Ishikawa (cell line): Measurements from ENCODE around the gene RPS6KA1.

Experiments
- CEBPB ChIP-seq: IDR thresholded peaks from 2 replicates; pipeline ENCODE4 v1.6.1; 2012
- CREB1 ChIP-seq: IDR thresholded peaks from 2 replicates; pipeline ENCODE4 v1.6.1; 2012; ENCODE audit warnings: low read depth
- EGR1 ChIP-seq: IDR thresholded peaks from 2 replicates; pipeline ENCODE4 v1.6.1; 2012
- EP300 ChIP-seq: IDR thresholded peaks from 2 replicates; pipeline ENCODE4 v1.6.1; 2012; ENCODE audit warnings: borderline replicate concordance
- FOXM1 ChIP-seq: IDR thresholded peaks from 2 replicates; pipeline ENCODE4 v1.6.1; 2012; ENCODE audit warnings: low read depth, borderline replicate concordance
- NFIC ChIP-seq: IDR thresholded peaks from 2 replicates; pipeline ENCODE4 v1.6.1; 2012
- RAD21 ChIP-seq: IDR thresholded peaks from 2 replicates; pipeline ENCODE4 v1.6.1; 2012; ENCODE audit warnings: low read depth
- TAF1 ChIP-seq: IDR thresholded peaks from 2 replicates; pipeline ENCODE4 v1.6.1; 2012; ENCODE audit warnings: low read depth, mild to moderate bottlenecking
- TCF12 ChIP-seq: IDR thresholded peaks from 2 replicates; pipeline ENCODE4 v1.6.1; 2012; ENCODE audit warnings: low read depth
- TEAD4 ChIP-seq: IDR thresholded peaks from 2 replicates; pipeline ENCODE4 v1.6.1; 2012
- YY1 ChIP-seq: IDR thresholded peaks from 2 replicates; pipeline ENCODE4 v1.6.1; 2012; ENCODE audit warnings: low read depth
- ZBTB7A ChIP-seq: IDR thresholded peaks from 2 replicates; pipeline ENCODE4 v1.6.1; 2012; ENCODE audit warnings: low read depth
- TF ChIP-seq, protein P1 (sequence below): IDR thresholded peaks from 2 replicates; pipeline ENCODE4 v1.6.1; 2012
- TF ChIP-seq, protein P2 (sequence below): IDR thresholded peaks from 2 replicates; pipeline ENCODE4 v1.6.1; 2012
- TF ChIP-seq, protein P3 (sequence below): IDR thresholded peaks from 2 replicates; pipeline ENCODE4 v1.6.1; 2012; ENCODE audit warnings: low read depth, mild to moderate bottlenecking

The RPS6KA1 gene

DNA sequence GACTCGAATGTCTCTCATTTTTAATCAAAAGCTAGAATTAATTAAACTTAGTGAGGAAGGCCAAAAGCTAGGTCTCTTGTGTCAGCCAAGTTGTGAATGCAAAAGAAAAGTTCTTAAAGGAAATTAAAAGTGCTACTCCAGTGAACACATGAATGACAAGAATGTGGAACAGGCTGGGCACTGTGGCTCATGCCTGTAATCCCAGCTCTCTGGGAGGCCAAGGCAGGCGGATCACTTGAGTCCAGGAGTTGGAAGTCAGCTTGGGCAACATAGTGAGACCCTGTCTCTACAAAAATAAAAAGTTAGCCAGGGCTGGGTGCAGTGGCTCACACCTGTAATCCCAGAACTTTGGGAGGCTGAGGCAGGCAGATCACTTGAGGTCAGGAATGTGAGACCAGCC, 18.9 kb upstream of the RPS6KA1 start:
- TF ChIP-seq NFIC (peak; percentile 45; the same call in 1 of the 2 replicates), TEAD4 (peak; percentile 98), CEBPB (0 out of 2 replicates have a peak, but pooled peaks have one; percentile 11), TCF12 (peak; percentile 47; the same call in 1 of the 2 replicates)

DNA sequence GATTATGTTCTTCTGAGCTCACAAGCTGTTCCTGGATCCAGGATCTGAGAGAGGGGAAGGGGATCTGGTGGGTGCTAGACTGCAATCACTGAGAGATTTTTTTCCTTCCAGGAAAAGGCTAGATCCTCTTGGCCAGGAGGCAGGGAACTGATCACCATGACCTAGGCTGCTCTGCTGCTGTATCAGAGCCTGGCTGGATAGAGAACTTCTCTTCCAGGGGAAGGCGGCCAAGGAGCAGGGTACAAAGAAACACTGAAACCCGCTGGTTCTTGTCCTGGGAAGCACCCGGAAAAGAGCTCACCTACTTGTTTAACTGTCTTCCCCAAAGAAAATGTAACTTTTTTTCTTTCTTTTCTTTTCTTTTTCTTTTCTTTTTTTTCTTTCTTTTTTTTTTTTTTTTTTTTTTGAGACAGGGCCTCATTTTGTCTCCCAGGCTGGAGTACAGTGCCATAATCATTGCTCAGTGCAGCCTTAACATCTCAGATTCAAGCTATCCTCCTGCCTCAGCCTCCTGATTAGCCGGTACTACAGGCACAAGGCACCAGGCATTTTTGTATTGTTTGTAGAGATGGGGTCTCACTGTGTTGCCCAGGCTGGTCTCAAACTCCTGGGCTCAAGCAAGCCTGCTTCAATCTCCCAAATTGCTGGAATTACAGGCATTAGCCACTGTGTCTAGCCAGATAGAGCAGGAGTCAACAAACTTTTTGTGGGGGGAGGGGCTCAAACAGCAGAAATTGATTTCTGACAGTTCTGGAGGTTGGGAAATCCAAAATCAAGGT, 12.4 kb upstream of the RPS6KA1 start:
- TF ChIP-seq, protein P1, sequence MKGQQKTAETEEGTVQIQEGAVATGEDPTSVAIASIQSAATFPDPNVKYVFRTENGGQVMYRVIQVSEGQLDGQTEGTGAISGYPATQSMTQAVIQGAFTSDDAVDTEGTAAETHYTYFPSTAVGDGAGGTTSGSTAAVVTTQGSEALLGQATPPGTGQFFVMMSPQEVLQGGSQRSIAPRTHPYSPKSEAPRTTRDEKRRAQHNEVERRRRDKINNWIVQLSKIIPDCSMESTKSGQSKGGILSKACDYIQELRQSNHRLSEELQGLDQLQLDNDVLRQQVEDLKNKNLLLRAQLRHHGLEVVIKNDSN, result no peak
- TF ChIP-seq, protein P2, sequence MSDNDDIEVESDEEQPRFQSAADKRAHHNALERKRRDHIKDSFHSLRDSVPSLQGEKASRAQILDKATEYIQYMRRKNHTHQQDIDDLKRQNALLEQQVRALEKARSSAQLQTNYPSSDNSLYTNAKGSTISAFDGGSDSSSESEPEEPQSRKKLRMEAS, result no peak
- TF ChIP-seq EP300 (no peak), CREB1 (no peak), EGR1 (no peak), TCF12 (no peak), TAF1 (no peak), FOXM1 (no peak), YY1 (no peak), ZBTB7A (no peak), NFIC (no peak), CEBPB (no peak)
- TF ChIP-seq, protein P3, sequence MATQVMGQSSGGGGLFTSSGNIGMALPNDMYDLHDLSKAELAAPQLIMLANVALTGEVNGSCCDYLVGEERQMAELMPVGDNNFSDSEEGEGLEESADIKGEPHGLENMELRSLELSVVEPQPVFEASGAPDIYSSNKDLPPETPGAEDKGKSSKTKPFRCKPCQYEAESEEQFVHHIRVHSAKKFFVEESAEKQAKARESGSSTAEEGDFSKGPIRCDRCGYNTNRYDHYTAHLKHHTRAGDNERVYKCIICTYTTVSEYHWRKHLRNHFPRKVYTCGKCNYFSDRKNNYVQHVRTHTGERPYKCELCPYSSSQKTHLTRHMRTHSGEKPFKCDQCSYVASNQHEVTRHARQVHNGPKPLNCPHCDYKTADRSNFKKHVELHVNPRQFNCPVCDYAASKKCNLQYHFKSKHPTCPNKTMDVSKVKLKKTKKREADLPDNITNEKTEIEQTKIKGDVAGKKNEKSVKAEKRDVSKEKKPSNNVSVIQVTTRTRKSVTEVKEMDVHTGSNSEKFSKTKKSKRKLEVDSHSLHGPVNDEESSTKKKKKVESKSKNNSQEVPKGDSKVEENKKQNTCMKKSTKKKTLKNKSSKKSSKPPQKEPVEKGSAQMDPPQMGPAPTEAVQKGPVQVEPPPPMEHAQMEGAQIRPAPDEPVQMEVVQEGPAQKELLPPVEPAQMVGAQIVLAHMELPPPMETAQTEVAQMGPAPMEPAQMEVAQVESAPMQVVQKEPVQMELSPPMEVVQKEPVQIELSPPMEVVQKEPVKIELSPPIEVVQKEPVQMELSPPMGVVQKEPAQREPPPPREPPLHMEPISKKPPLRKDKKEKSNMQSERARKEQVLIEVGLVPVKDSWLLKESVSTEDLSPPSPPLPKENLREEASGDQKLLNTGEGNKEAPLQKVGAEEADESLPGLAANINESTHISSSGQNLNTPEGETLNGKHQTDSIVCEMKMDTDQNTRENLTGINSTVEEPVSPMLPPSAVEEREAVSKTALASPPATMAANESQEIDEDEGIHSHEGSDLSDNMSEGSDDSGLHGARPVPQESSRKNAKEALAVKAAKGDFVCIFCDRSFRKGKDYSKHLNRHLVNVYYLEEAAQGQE, result no peak

DNA sequence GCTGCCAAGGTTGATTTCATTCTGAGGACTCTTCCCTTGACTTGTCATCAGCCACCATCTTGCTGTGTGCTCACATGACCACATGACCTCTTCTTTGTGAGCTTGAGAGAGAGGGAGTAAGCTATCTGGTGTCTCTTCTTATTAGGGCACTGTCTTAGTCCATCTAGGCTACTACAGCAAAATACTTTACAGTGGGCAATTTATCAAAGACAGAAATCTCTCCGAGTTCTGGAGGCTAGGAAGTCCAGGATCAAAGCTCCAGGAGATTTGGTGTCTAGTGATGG, 11.9 kb upstream of the RPS6KA1 start:
- TF ChIP-seq TAF1, result no peak
- no peak for TF ChIP-seq CREB1
- no peak for TF ChIP-seq ZBTB7A
- TF ChIP-seq, protein P2, result no peak
- TF ChIP-seq, protein P3, result no peak
- no peak for TF ChIP-seq EP300
- TF ChIP-seq, protein P1, result no peak
- no peak for TF ChIP-seq TEAD4
- no peak for TF ChIP-seq FOXM1
- TF ChIP-seq RAD21, result no peak
- no peak for TF ChIP-seq TCF12
- TF ChIP-seq EGR1, result no peak
- TF ChIP-seq YY1, result no peak
- TF ChIP-seq CEBPB, result no peak

DNA sequence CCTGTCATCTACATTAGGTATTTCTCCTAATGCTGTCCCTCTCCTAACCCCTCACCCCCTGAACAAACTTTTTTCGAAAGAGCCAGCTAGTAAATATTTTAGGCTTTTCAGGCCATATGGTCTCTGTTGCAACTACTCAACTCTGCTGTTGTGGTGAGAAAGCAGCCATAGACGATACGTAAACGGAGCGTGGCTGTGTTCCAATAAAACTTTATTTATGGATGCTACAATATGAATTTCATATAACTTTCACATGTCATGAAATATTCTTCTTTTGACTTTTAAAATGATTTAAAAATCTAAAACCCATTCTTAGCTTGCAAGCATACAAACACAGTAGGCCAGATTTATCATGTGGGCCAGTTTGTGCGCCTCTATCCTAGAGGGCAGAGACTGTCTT, 11.2 kb upstream of the RPS6KA1 start:
- TF ChIP-seq TCF12 (no peak), YY1 (no peak), FOXM1 (no peak), TAF1 (no peak), NFIC (no peak), TEAD4 (no peak), EGR1 (no peak), RAD21 (no peak), ZBTB7A (no peak), CREB1 (no peak), CEBPB (no peak)
- TF ChIP-seq, protein P2, result no peak

DNA sequence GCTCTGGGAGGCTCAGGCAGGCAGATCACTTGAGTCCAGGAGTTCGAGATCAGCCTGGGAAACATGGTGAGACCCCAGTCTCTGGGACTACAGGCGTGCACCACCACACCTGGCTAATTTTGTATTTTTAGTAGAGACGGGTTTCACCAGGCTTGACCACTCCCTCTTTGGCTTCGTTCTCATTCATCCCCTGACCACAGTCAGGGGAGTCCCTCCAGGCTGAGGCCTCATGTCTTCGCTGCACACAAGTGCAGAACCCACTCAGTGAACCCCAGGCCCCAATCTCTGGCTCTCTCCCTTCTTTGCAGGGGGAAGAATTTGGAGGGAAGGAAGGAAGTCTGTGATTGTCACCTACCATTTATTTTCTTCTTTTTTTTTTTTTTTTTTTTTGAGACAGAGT, 9.2 kb upstream of the RPS6KA1 start:
- TF ChIP-seq, protein P2, result no peak
- TF ChIP-seq EGR1 (no peak), YY1 (no peak), FOXM1 (no peak), CEBPB (no peak)
- TF ChIP-seq, protein P3, result no peak
- TF ChIP-seq, protein P1, result no peak
